Esophagus squamous epithelium (tissue), 4 donors: Measurements from ENCODE around the gene TNS1.

Experiments
- POLR2A ChIP-seq, 4 donors: fragments of 450-650 bp; IDR thresholded peaks; one replicate each; pipeline ENCODE4 v1.6.1; 2017; ENCODE audit warnings: antibody characterized with exemption in 4 of 4, mild to moderate bottlenecking in 4 of 4, moderate library complexity in 3 of 4
- TF ChIP-seq, protein P1 (sequence below), 6 experiments: fragments of 450-650 bp in 4 of 6; fragments of 200-600 bp in 2 of 6; sonication (generic) in 2 of 6; IDR thresholded peaks; one replicate each; pipeline ENCODE4 v1.5.1; 2016 to 2019; ENCODE audit warnings: antibody characterized with exemption in 6 of 6, mild to moderate bottlenecking in 4 of 6, moderate library complexity in 4 of 6

- no peak for TF ChIP-seq POLR2A (IDR thresholded peaks at IDR 0.05)
- TF ChIP-seq, protein P1, sequence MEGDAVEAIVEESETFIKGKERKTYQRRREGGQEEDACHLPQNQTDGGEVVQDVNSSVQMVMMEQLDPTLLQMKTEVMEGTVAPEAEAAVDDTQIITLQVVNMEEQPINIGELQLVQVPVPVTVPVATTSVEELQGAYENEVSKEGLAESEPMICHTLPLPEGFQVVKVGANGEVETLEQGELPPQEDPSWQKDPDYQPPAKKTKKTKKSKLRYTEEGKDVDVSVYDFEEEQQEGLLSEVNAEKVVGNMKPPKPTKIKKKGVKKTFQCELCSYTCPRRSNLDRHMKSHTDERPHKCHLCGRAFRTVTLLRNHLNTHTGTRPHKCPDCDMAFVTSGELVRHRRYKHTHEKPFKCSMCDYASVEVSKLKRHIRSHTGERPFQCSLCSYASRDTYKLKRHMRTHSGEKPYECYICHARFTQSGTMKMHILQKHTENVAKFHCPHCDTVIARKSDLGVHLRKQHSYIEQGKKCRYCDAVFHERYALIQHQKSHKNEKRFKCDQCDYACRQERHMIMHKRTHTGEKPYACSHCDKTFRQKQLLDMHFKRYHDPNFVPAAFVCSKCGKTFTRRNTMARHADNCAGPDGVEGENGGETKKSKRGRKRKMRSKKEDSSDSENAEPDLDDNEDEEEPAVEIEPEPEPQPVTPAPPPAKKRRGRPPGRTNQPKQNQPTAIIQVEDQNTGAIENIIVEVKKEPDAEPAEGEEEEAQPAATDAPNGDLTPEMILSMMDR (IDR thresholded peaks at IDR 0.05), result no peak
Observed at GRCh38 chr2:218029366-218030360, 26.9 kb upstream of the TNS1 start.
